Loucy (cell line): ENCODE measurements around the gene CHRNA1.

Experiments used
- H2AFZ ChIP-seq: fragments of 200-600 bp; sonication (generic); 2 replicates; pipeline ENCODE4 v1.6.0; 2016; ENCODE audit warnings: antibody characterized with exemption, mild to moderate bottlenecking, low read length, moderate library complexity
- H3F3A ChIP-seq: fragments of 200-600 bp; 2 replicates; pipeline ENCODE4 v1.6.0; 2016; ENCODE audit warnings: antibody characterized with exemption, low read depth, mild to moderate bottlenecking
- H3K27me3 ChIP-seq: fragments of 200-600 bp; sonication (generic); 2 replicates; pipeline ENCODE4 v1.6.1; 2014; ENCODE audit warnings: low read length, mild to moderate bottlenecking; ENCODE audit not compliant: insufficient read depth, poor library complexity, severe bottlenecking
- H3K36me3 ChIP-seq: fragments of 200-600 bp; sonication (generic); 2 replicates; pipeline ENCODE4 v1.6.1; 2016; ENCODE audit warnings: low read length; ENCODE audit not compliant: insufficient read depth
- H3K4me1 ChIP-seq: fragments of 200-600 bp; sonication (generic); 2 replicates; pipeline ENCODE4 v1.5.1; 2014; ENCODE audit warnings: low read length, mild to moderate bottlenecking; ENCODE audit not compliant: insufficient read depth, poor library complexity, severe bottlenecking
- H3K4me2 ChIP-seq: fragments of 200-600 bp; sonication (generic); 2 replicates; pipeline ENCODE4 v1.6.0; 2014; ENCODE audit warnings: antibody characterized with exemption, low read length, low read depth, mild to moderate bottlenecking; ENCODE audit not compliant: poor library complexity, severe bottlenecking
- H3K4me3 ChIP-seq: fragments of 200-600 bp; sonication (generic); 2 replicates; pipeline ENCODE4 v1.5.1; 2014; ENCODE audit warnings: low read length, mild to moderate bottlenecking, mixed read lengths; ENCODE audit not compliant: poor library complexity, severe bottlenecking
- H3K79me2 ChIP-seq: fragments of 200-600 bp; sonication (generic); 2 replicates; pipeline ENCODE4 v1.6.1; 2014; ENCODE audit warnings: low read length; ENCODE audit not compliant: insufficient read depth
- H3K9ac ChIP-seq: fragments of 200-600 bp; sonication (generic); 2 replicates; pipeline ENCODE4 v1.6.0; 2014; ENCODE audit warnings: mild to moderate bottlenecking, low read depth, low read length, moderate library complexity; ENCODE audit not compliant: poor library complexity, severe bottlenecking
- H3K9me2 ChIP-seq: fragments of 200-600 bp; sonication (generic); replicated peaks from 2 replicates; pipeline ENCODE4 v1.6.1; 2016; ENCODE audit warnings: low read depth, low read length, mixed read lengths
- H3K9me3 ChIP-seq: fragments of 200-600 bp; sonication (generic); 2 replicates; pipeline ENCODE4 v1.6.1; 2014; ENCODE audit warnings: mild to moderate bottlenecking, antibody characterized with exemption, low read length, low read depth; ENCODE audit not compliant: insufficient read depth
- H4K20me1 ChIP-seq: fragments of 200-600 bp; sonication (generic); 2 replicates; pipeline ENCODE4 v1.6.0; 2014; ENCODE audit warnings: antibody characterized with exemption, low read length, mild to moderate bottlenecking; ENCODE audit not compliant: insufficient read depth, poor library complexity, severe bottlenecking
- CTCF ChIP-seq: fragments of 200-600 bp; sonication (generic); conservative IDR thresholded peaks from 2 replicates; pipeline ENCODE4 v1.5.1; 2014; ENCODE audit warnings: mild to moderate bottlenecking, antibody characterized with exemption, low read length
- EZH2phosphoT487 ChIP-seq: fragments of 200-600 bp; IDR thresholded peaks from 2 replicates; pipeline ENCODE4 v1.6.1; 2018; ENCODE audit warnings: antibody characterized with exemption, mild to moderate bottlenecking, moderate library complexity, borderline replicate concordance

The CHRNA1 gene

GRCh38 chr2:174776223-174776622 is 12.0 kb upstream of the CHRNA1 start:
- Histone ChIP-seq H3K9me3 (no peaks in the 10 kb centered on the region), H2AFZ (no peak overlapping the region), H3K4me1 (peaks cover 31% of the 10 kb centered on the region), H4K20me1 (no peaks in the 10 kb centered on the region), H3K4me2 (no peak overlapping the region), H3K36me3 (no peaks in the 10 kb centered on the region), H3K9me2 (no peaks in the 10 kb centered on the region), H3F3A (no peaks in the 10 kb centered on the region), H3K79me2 (no peaks in the 10 kb centered on the region), H3K27me3 (no peaks in the 10 kb centered on the region), H3K9ac (no peak overlapping the region), H3K4me3 (no peak overlapping the region)
- TF ChIP-seq EZH2phosphoT487 (no peak), CTCF (peak; percentile 69)

GRCh38 chr2:174775571-174775980 is 11.3 kb upstream of the CHRNA1 start:
- no peaks in the 10 kb centered on the region for H3F3A ChIP-seq
- H4K20me1 ChIP-seq = no peaks in the 10 kb centered on the region
- no peaks in the 10 kb centered on the region for H3K9me3 ChIP-seq
- H3K9ac ChIP-seq = no peak overlapping the region
- no peak for TF ChIP-seq EZH2phosphoT487
- no peak for TF ChIP-seq CTCF
- H3K79me2 ChIP-seq = no peaks in the 10 kb centered on the region
- H3K9me2 ChIP-seq = no peaks in the 10 kb centered on the region
- no peak overlapping the region for H3K4me3 ChIP-seq
- H3K36me3 ChIP-seq = no peaks in the 10 kb centered on the region
- H2AFZ ChIP-seq = no peak overlapping the region
- no peaks in the 10 kb centered on the region for H3K27me3 ChIP-seq
- H3K4me1 ChIP-seq = peaks cover 31% of the 10 kb centered on the region
- no peak overlapping the region for H3K4me2 ChIP-seq

- Histone ChIP-seq H2AFZ (no peak overlapping the region), H3K9me3 (no peaks in the 10 kb centered on the region), H3K36me3 (no peaks in the 10 kb centered on the region)
Measured at GRCh38 chr2:174774886-174775285, 10.6 kb upstream of the CHRNA1 start.

More at GRCh38 chr2:174774886-174775285, 10.6 kb upstream of the CHRNA1 start:
- Histone ChIP-seq H4K20me1 (no peaks in the 10 kb centered on the region), H3K9ac (no peak overlapping the region), H3K4me1 (peaks cover 28% of the 10 kb centered on the region), H3K4me2 (no peak overlapping the region), H3K27me3 (no peaks in the 10 kb centered on the region), H3K9me2 (no peaks in the 10 kb centered on the region), H3K79me2 (no peaks in the 10 kb centered on the region), H3F3A (no peaks in the 10 kb centered on the region), H3K4me3 (no peak overlapping the region)
- TF ChIP-seq EZH2phosphoT487 = no peak
- no peak for TF ChIP-seq CTCF
